IPS-NIHi7 (cell line): Measurements from ENCODE around the gene LAMA2.
A peak's percentile ranks its signal among the peaks of the same experiment; 100 is the strongest.

ENCODE experiments used
- DNase-seq: peaks from one replicate; pipeline ENCODE4 v3.0.0; 2012; ENCODE audit warnings: mixed read lengths; ENCODE audit errors: extremely low spot score

The LAMA2 gene

GRCh38 chr6:128914051-128914450 lies 31.1 kb downstream of the LAMA2 start:
- no peak for DNase-seq

DNA sequence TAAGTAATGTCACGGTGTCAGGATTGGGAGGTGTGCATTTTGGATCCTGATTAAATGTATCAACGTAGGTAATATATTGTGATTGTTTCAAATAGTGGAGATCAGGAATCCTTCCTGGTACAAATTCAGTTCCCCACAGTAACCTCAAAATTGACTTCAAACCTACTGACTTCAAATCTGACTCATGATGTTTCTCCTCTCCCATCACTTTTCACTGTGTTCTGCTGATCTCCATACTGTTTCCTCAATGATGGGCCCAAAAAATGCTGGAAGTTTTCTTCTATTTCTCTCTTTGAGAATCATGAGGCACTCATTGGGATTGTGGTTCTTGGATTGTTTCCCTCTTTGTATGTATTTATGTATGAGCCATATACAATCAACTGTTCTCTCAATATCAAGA lies 35.9 kb downstream of the LAMA2 start:
- no peak for DNase-seq

DNA sequence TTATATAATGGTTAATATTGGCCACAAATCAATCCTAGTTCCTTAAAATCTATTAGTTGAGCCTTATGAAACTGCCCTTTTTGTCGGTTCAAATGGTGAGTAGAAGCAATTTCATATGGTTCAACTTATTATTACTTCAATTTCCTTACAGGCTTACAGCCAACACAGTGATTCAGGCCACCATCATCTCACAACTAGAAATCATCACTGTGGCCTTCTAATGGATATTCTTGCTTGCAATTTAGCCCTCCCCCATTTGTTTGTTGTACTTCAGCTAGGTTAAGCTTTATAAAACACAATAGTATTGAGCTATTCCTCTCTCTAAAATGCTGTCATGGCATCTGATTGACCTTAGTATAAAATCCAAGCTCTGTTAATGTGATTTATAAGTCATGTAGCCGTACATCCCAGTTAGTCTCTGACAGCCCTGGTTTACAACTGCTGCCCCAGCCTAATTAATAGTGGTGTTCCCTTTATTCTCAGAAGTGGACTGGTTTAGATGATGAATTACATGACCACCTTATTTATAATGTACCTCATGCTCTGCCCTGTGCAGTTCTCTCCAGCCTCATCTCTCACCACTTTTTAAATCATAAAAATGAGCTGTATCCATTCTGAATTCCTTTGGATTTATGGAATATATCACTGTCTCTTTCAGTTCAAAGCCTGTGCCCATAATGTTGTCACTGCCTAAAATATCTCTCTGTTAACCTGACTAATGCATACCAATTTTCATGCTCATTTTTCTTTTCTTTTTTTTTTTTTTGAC lies 36.7 kb downstream of the LAMA2 start:
- no peak for DNase-seq

- DNase-seq, result no peak
Measured at GRCh38 chr6:128925765-128926164, 42.8 kb downstream of the LAMA2 start.

- no peak for DNase-seq
Measured at GRCh38 chr6:128929869-128930268, 46.9 kb downstream of the LAMA2 start.

- no peak for DNase-seq
Measured at GRCh38 chr6:128930321-128930720, 47.4 kb downstream of the LAMA2 start.

GRCh38 chr6:128932061-128932460 lies 49.1 kb downstream of the LAMA2 start:
- no peak for DNase-seq

DNA sequence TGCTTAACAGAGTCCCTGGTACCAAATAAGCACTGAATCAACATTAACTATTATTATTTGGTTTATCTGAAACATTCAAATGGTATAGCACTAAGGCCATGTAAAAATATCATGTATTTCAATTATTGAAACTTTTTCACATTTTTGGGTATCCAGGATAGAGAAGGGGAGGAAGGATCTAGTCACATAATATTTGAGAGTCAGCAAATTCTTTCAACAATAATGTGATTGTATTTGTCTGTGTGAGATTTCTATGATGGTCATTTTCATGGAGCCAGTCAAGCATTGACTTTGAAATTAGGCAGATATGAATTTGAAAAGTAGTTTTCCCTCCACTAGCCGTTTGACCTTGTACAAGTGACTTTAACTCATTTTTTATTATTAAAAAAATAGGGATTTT lies 67.9 kb downstream of the LAMA2 start:
- no peak for DNase-seq

- no peak for DNase-seq
Measured at GRCh38 chr6:128952902-128953301, 70.0 kb downstream of the LAMA2 start.

DNA sequence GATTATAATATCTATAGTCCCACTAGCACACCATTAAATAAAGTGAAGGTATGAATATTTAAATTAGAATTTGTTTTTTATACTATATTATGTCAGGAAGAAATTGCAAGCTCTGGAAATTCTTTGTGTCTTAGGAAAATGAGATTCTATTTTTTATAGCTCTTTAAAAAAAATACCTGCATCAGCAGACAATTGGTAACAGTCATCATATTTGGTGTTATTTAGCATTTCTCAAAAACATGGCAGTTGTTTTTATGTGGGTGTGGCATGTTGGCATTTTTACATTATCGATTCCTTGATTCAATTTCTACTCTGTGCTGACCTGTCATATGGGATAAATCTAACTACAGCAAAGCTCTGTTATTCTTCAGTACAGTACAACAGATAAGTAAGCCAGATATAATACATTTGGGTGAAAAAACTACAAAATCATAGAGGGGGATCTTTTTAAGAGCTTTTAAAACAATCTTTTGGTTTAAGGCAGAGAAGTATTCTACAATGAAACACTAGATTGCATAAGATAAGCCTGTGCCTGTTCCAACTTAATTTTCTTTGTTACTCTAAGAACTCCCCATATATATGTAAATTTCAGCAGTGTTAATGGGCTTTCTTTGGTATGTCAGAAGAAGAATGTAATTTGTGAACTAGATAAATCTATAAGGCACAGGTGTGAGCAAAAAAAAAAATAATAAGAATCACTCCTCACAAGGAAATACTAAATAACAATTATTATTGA lies 71.5 kb downstream of the LAMA2 start:
- no peak for DNase-seq

DNA sequence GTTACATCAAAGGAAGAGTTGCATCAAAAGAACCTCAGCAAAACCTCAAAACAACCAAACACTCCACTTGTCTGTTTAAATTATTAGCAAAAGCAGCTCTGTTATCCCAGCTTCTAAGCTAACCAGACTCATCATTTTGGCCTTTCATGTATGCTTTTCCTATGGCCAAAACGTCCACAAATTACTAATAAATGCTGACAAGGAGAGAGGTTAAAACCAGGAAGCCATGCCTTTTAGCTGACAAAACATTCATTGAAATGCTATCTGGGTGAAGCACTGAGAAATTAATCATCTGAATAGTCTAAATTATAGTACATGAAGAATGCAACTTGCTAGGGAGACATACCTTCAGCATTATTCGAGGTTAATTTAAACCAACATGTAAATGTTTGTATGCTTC lies 80.6 kb downstream of the LAMA2 start:
- no peak for DNase-seq

DNA sequence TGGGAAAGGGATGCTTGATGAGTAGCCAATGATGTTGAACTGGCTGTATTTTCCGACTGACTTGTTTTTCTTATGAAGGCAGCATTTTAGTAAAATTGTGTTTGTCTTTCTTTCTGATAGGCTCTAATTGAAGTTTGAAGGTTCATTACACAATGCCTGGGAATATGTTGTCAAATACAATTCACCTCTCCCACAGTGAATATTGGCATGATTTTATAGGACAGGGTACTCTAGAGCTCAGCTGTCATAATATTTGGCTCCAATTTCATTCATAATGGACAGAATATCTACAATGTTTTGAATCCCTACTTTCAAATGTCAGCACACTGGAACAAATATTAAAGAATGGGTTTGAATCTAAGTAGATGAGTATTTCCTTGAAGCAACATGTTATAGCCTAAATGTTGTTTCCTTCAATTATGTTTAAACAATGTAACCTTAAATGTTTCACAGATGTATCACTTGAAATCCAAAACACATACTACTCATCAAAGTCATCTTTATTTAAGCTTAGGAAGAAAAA lies 81.4 kb downstream of the LAMA2 start:
- no peak for DNase-seq

- DNase-seq, result no peak
Measured at GRCh38 chr6:128964771-128965170, 81.8 kb downstream of the LAMA2 start.

GRCh38 chr6:128966934-128967333 lies 84.0 kb downstream of the LAMA2 start:
- DNase-seq, result peak; percentile 12

- DNase-seq, result no peak
Measured at GRCh38 chr6:128979071-128979470, 96.1 kb downstream of the LAMA2 start.

GRCh38 chr6:128981716-128982115 lies 98.8 kb downstream of the LAMA2 start:
- no peak for DNase-seq

- DNase-seq, result no peak
Measured at GRCh38 chr6:128990360-128990759, 107.4 kb downstream of the LAMA2 start.

GRCh38 chr6:128990915-128991314 lies 108.0 kb downstream of the LAMA2 start:
- DNase-seq, result no peak

- no peak for DNase-seq
Measured at GRCh38 chr6:128993166-128993565, 110.2 kb downstream of the LAMA2 start.

DNA sequence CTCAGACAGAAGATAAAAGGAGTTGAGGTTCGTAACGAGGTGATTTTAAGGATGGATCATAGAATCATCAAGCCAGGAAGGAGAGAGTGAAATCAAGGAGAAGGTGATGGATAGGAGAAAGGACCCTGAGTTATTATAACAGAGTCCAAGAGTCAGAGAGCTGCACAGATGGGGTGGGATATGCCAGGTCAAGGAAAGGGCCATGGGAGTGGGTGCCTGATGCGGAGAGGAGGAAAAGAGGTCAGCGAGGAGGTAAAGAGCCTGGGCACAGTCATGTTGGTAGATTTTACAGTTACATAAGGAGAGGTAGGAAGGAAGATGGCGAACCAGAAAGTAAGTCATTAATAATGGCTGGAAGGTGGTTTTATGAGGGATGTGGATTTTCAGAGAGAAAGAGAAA lies 114.9 kb downstream of the LAMA2 start:
- no peak for DNase-seq

- DNase-seq, result no peak
Measured at GRCh38 chr6:129006724-129007514, 124.0 kb downstream of the LAMA2 start.

DNA sequence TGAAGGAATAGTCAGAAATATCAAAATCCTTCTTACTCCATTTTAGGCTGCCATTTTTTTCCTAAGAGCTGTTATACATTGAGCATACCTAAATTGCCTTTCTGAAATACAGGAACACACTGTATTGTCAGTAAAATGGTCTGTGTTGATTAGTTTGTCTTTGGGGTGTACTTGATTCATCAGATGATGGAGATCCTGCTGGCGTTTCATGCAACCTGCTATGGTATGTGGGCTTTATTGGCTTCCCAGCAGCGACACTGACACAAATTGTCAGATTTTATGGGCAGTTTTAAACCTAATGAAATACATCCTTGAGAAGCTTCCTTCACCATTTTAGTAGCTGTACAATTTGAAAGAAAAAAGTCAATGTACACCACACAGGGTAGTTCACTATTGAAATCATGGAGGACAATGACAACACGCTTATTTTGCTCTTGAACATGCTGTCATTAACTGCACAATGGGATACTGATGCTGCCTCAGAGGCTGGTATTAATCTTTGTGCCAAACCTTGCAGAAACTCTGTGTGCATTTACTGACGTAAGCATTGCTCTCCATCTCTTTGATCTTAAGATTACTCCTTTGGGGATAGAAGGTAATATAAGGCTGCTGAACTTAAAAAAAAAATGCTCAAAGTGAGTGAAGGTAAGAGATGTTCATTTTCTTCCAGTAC lies 124.9 kb downstream of the LAMA2 start:
- DNase-seq, result no peak
